Ascending aorta (tissue), 2 donors: Measurements from ENCODE around the gene MPLKIP. TPM values are rescaled to one million over a fixed set of nuclear protein-coding genes. Genes with fewer than 3 reads are reported as not detected.
"Not testable (repeated sequence)": the region's sequence is repeated elsewhere in the genome, so short reads cannot be mapped to it uniquely, and the experiment has no call there.

Experiments used
- DNase-seq, 2 donors: peaks; one replicate each; pipeline ENCODE4 v3.0.0-alpha.2; 2019; ENCODE audit warnings: low spot score in 2 of 2
- H3K27ac ChIP-seq, 2 donors: fragments of 200-600 bp; sonication (generic); one replicate each; pipeline ENCODE4 v1.5.1; 2016 to 2017; ENCODE audit warnings: mild to moderate bottlenecking in 1 of 2
- H3K27me3 ChIP-seq: fragments of 200-600 bp; sonication (generic); one replicate; pipeline ENCODE4 v1.5.1; 2017
- H3K36me3 ChIP-seq, 2 donors: fragments of 200-600 bp; sonication (generic); one replicate each; pipeline ENCODE4 v1.5.1; 2016
- H3K4me1 ChIP-seq, 2 donors: fragments of 200-600 bp; sonication (generic); one replicate each; pipeline ENCODE4 v1.5.1; 2016 to 2017; ENCODE audit warnings: mild to moderate bottlenecking in 1 of 2
- H3K4me3 ChIP-seq, 2 donors: fragments of 200-600 bp; sonication (generic); one replicate each; pipeline ENCODE4 v1.5.1; 2016 to 2017; ENCODE audit warnings: mild to moderate bottlenecking in 1 of 2
- H3K9me3 ChIP-seq, 2 donors: fragments of 200-600 bp; sonication (generic); one replicate each; pipeline ENCODE4 v1.5.1; 2016
- intact Hi-C: fragments of 100-400 bp; cut with DNase I; formaldehyde crosslinking; loops from one replicate; pipeline ENCODE4 v1.15.1; 2023
- total RNA-seq: library from RNA; depleted of rRNA; stranded (reverse); fragments of >200 nt; gene quantifications from one replicate; pipeline ENCODE4 v1.1.0, GENCODE V29; 2016
- TF ChIP-seq, protein P1 (sequence below), 3 experiments: fragments of 200-600 bp in 2 of 3; fragments of 450-650 bp in 1 of 3; sonication (generic) in 2 of 3; IDR thresholded peaks; one replicate each; pipeline ENCODE4 v1.5.1; 2016 to 2019; ENCODE audit warnings: antibody characterized with exemption in 3 of 3, mild to moderate bottlenecking in 1 of 3, moderate library complexity in 1 of 3

MPLKIP gene
- total RNA-seq, 1 donor from 2014 or later: 55.5 TPM

DNA sequence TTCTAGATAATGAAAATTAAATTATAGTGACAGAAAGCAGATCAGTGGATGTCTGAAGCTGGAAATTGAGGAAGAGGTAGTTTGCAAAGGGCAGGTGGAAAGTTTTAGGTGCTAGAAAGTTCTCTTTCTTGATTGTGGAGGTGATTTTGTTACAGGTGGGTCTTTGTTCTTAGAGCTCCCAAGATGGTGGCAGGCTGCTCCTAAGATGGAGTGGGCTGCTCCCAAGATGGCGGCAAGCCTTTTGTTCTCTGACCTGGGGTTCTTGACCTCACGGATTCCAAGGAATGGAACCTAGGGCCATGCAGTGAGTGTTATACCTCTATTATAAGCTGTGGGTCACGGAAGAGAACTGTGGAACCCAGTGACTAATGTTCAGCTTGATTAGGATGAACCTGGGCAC is 32.9 kb upstream of the MPLKIP start:
- DNase-seq: no peak
- H3K4me3 ChIP-seq: no peak overlapping the region
- no peaks in the 10 kb centered on the region for H3K27me3 ChIP-seq
- H3K9me3 ChIP-seq: no peaks in the 10 kb centered on the region
- no peaks in the 10 kb centered on the region for H3K36me3 ChIP-seq
- no peak overlapping the region for H3K27ac ChIP-seq
- H3K4me1 ChIP-seq: no peaks in the 10 kb centered on the region
- TF ChIP-seq, protein P1, sequence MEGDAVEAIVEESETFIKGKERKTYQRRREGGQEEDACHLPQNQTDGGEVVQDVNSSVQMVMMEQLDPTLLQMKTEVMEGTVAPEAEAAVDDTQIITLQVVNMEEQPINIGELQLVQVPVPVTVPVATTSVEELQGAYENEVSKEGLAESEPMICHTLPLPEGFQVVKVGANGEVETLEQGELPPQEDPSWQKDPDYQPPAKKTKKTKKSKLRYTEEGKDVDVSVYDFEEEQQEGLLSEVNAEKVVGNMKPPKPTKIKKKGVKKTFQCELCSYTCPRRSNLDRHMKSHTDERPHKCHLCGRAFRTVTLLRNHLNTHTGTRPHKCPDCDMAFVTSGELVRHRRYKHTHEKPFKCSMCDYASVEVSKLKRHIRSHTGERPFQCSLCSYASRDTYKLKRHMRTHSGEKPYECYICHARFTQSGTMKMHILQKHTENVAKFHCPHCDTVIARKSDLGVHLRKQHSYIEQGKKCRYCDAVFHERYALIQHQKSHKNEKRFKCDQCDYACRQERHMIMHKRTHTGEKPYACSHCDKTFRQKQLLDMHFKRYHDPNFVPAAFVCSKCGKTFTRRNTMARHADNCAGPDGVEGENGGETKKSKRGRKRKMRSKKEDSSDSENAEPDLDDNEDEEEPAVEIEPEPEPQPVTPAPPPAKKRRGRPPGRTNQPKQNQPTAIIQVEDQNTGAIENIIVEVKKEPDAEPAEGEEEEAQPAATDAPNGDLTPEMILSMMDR (IDR thresholded peaks at IDR 0.05): no peak
- intact Hi-C loops: no loop called here

- Histone ChIP-seq H3K36me3 (no peaks in the 10 kb centered on the region), H3K27me3 (no peaks in the 10 kb centered on the region), H3K9me3 (no peaks in the 10 kb centered on the region), H3K27ac (no peak overlapping the region), H3K4me1 (no peaks in the 10 kb centered on the region), H3K4me3 (no peak overlapping the region)
- no peak for DNase-seq
- intact Hi-C loops: no loop called here
- TF ChIP-seq, protein P1 (IDR thresholded peaks at IDR 0.05): no peak
Observed at GRCh38 chr7:40165216-40165615, 30.8 kb upstream of the MPLKIP start.

DNA sequence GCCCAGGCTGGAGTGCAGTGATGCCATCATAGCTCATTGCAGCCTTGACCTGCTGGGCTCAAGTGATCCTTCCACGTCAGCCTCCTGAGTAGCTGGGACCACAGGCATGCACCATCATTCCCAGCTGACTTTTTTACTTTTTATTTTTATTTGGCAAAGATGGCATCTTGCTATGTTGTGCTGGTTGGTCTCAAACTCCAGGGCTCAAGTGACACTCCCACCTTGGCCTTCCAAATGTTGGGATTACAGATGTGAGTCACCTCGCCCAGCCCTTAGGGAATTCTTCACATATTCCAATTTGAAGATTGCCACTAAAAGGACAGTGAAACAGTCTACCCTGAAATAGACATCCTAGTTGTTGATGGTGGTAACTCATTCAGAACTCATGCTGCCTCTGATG is 28.1 kb upstream of the MPLKIP start:
- H3K4me3 ChIP-seq: no peak overlapping the region
- TF ChIP-seq, protein P1 (IDR thresholded peaks at IDR 0.05): no peak
- no peaks in the 10 kb centered on the region for H3K9me3 ChIP-seq
- H3K36me3 ChIP-seq: no peaks in the 10 kb centered on the region
- intact Hi-C loops: no loop called here
- no peaks in the 10 kb centered on the region for H3K4me1 ChIP-seq
- H3K27ac ChIP-seq: no peak overlapping the region
- no peaks in the 10 kb centered on the region for H3K27me3 ChIP-seq
- DNase-seq: no peak

- Histone ChIP-seq H3K4me1 (no peaks in the 10 kb centered on the region), H3K4me3 (no peak overlapping the region), H3K27ac (no peak overlapping the region), H3K27me3 (no peaks in the 10 kb centered on the region), H3K9me3 (no peaks in the 10 kb centered on the region), H3K36me3 (no peaks in the 10 kb centered on the region)
- TF ChIP-seq, protein P1 (IDR thresholded peaks at IDR 0.05): no peak
- intact Hi-C loops: no loop called here
- DNase-seq: no peak
Observed at GRCh38 chr7:40156988-40157387, 22.6 kb upstream of the MPLKIP start.

GRCh38 chr7:40151504-40151903 is 17.1 kb upstream of the MPLKIP start:
- TF ChIP-seq, protein P1 (IDR thresholded peaks at IDR 0.05): no peak
- H3K36me3 ChIP-seq: no peaks in the 10 kb centered on the region
- intact Hi-C loops: no loop called here

DNA sequence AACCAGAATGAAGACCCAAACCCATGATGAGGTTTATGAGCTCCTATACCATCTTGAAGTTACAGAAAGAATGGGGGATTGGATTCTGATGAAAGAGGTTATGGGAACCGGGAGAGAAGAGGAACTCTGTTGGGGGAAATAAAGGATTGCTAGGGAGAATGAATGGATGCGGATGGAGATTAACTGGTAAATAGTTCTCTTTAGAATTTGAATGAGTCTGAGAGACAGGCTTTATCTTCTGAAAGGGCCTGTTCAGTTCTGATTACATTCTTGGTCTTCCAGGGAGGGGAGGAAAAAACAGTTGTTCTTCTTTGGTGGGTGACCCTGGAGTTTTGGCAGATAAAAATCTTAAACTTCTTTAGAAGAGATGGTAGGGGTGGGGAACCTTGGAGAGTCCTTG is 14.2 kb upstream of the MPLKIP start:
- TF ChIP-seq, protein P1 (IDR thresholded peaks at IDR 0.05): no peak
- H3K27ac ChIP-seq: no peak overlapping the region
- no peak for DNase-seq
- intact Hi-C loops: no loop called here
- no peaks in the 10 kb centered on the region for H3K27me3 ChIP-seq
- no peaks in the 10 kb centered on the region for H3K4me1 ChIP-seq
- no peak overlapping the region for H3K4me3 ChIP-seq
- H3K36me3 ChIP-seq: no peaks in the 10 kb centered on the region
- H3K9me3 ChIP-seq: no peaks in the 10 kb centered on the region

More at GRCh38 chr7:40151504-40151903, 17.1 kb upstream of the MPLKIP start:
- H3K27me3 ChIP-seq: no peaks in the 10 kb centered on the region
- no peak for DNase-seq
- no peaks in the 10 kb centered on the region for H3K4me1 ChIP-seq
- H3K9me3 ChIP-seq: no peaks in the 10 kb centered on the region
- H3K4me3 ChIP-seq: no peak overlapping the region
- no peak overlapping the region for H3K27ac ChIP-seq

- DNase-seq, H3K27ac ChIP-seq, H3K36me3 ChIP-seq, H3K4me1 ChIP-seq, H3K27me3 ChIP-seq, intact Hi-C loops, H3K4me3 ChIP-seq, H3K9me3 ChIP-seq: not testable (repeated sequence)
Observed at GRCh38 chr7:40148247-40148580, 13.8 kb upstream of the MPLKIP start.
